Right lobe of liver (tissue), 4 donors: ENCODE measurements around the gene GALNT14.

Source experiments
- CTCF ChIP-seq, 4 donors: fragments of 200-600 bp in 3 of 4; fragments of 450-650 bp in 1 of 4; IDR thresholded peaks; one replicate each; pipeline versions ENCODE4 v1.5.1 to v1.8.0; 2016 to 2022; ENCODE audit warnings: antibody characterized with exemption in 4 of 4, mild to moderate bottlenecking in 2 of 4
- POLR2A ChIP-seq: fragments of 450-650 bp; IDR thresholded peaks from one replicate; pipeline ENCODE4 v1.6.1; 2017; ENCODE audit warnings: antibody characterized with exemption, mild to moderate bottlenecking
- donor health status: DM: no; HTN: no; CAD: no.
- donor health status: DM: no; HTN: no; CAD: no.
- donor health status: DM: no; HTN: yes; CAD: no.

GRCh38 chr2:31124904-31125303, 13.3 kb downstream of the GALNT14 start:
- no peak for TF ChIP-seq CTCF (IDR thresholded peaks at IDR 0.05)
- no peak for TF ChIP-seq POLR2A
